T-helper 2 cell treated with Interferon-gamma antibody and Interleukin-4, amounts not matched to agents 5 μg/mL and 100 μg/mL, for 36 hours (primary cell): Measurements from ENCODE around the gene INHBC.
"Not testable (repeated sequence)": the region's sequence is repeated elsewhere in the genome, so short reads cannot be mapped to it uniquely, and the experiment has no call there.

ENCODE experiments used
- DNase-seq: peaks from one replicate; pipeline ENCODE4 v3.0.0; 2021; ENCODE audit warnings: low spot score
- H3K27ac Mint-ChIP-seq: one replicate; pipeline ENCODE4 v1.8.0; 2021; ENCODE audit warnings: mild to moderate bottlenecking, mixed read lengths
- H3K27me3 Mint-ChIP-seq: one replicate; pipeline ENCODE4 v1.8.0; 2021; ENCODE audit warnings: low read depth, mixed read lengths
- H3K36me3 Mint-ChIP-seq: one replicate; pipeline ENCODE4 v1.8.0; 2021; ENCODE audit warnings: low read depth, mixed read lengths
- H3K4me1 Mint-ChIP-seq: one replicate; pipeline ENCODE4 v1.8.0; 2021; ENCODE audit warnings: low read depth, mixed read lengths
- H3K4me3 Mint-ChIP-seq: one replicate; pipeline ENCODE4 v1.8.0; 2022; ENCODE audit warnings: mild to moderate bottlenecking, moderate library complexity, mixed read lengths
- H3K9me3 Mint-ChIP-seq: one replicate; pipeline ENCODE4 v1.8.0; 2021; ENCODE audit warnings: mixed read lengths

The INHBC gene

DNA sequence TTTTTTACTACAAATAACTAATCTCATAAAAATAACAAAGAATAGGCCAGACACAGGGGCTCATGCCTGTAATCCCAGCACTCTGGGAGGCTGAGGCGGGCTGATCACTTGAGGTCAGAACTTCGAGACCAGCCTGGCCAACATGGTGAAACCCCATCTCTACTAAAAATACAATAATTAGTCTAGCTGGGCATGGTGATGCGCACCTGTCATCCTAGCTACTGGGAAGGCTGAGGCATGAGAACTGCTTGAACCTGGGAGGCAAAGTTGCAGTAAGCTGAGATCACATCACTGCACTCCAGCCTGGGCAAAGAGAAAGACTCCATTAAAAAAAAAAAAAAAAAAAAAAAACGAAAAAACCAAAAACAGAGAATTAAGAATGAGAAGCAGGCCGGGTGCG, 20.4 kb upstream of the INHBC start:
- H3K27ac Mint-ChIP-seq, H3K36me3 Mint-ChIP-seq, H3K4me1 Mint-ChIP-seq: not testable (repeated sequence)

DNA sequence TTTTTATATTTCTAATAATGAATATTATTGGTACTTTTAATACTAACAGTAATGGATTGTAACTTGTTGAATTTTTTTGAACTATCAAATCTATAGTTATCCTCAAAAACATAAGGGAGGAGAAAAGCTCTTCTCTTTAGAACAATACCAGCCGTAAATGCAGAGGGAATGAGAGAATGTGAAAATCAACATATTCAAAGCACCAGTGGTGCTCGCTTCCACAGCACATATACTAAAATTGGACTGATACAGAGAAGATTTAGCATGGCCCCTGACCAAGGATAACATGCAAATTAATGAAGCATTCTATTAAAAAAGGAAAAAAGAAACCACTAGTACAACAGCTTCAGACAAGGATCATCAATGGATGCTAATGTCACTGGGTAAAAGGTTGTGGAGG, 19.5 kb upstream of the INHBC start:
- no peak overlapping the region for H3K4me3 Mint-ChIP-seq
- H3K4me1 Mint-ChIP-seq = peaks cover under 1% of the 10 kb centered on the region
- no peak overlapping the region for H3K27ac Mint-ChIP-seq
- H3K9me3 Mint-ChIP-seq = no peaks in the 10 kb centered on the region
- peaks cover under 1% of the 10 kb centered on the region for H3K36me3 Mint-ChIP-seq
- no peaks in the 10 kb centered on the region for H3K27me3 Mint-ChIP-seq
- no peak for DNase-seq

More for the DNA sequence above, 20.4 kb upstream of the INHBC start:
- H3K9me3 Mint-ChIP-seq, H3K27me3 Mint-ChIP-seq, DNase-seq, H3K4me3 Mint-ChIP-seq: not testable (repeated sequence)

DNA sequence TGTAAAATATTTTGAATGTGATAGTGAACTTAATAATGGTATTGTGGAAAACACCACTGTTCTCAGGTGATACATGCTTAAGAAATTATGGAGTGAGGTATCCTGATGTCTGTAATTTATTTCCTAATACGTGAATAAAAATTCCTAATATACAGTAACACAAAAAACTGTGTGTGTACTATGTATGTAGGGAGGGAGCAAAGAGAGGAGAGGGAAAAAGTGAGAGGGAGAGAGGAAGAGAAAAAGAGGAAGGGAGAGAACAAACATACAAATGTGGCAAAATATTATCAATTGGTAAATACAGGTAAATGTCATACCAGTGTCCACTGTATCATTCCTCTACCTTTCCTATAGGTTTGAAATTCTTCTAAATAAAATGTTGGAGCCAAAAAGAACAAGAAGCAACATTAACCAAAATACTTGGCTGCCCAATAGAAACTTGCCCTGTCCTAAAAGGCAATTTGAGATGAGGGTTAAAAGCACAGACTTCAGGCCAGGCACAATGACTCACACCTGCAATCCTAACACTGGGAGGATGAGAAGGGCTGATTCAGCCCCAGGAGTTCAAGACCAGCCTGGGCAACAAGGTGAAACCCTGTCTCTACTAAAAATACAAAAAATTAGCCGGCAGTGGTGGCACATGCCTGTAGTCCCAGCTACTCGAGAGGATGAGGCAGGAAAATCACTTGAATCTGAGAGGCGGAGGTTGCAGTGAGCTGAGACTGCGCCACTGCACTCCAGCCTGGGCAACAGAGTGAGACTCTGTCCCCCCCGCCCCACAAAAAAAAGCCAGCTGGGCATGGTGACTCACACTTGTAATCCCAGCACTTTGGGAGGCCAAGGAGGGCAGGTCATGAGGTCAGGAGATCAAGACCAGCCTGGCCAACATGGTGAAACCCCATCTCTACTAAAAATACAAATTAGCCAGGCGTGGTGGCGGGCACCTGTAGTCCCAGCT, 18.3 kb upstream of the INHBC start:
- Mint-ChIP-seq H3K36me3 (peaks cover 8% of the 10 kb centered on the region), H3K9me3 (no peaks in the 10 kb centered on the region), H3K27me3 (no peaks in the 10 kb centered on the region), H3K27ac (no peak overlapping the region), H3K4me3 (no peak overlapping the region), H3K4me1 (peaks cover 2% of the 10 kb centered on the region)
- DNase-seq = no peak

DNA sequence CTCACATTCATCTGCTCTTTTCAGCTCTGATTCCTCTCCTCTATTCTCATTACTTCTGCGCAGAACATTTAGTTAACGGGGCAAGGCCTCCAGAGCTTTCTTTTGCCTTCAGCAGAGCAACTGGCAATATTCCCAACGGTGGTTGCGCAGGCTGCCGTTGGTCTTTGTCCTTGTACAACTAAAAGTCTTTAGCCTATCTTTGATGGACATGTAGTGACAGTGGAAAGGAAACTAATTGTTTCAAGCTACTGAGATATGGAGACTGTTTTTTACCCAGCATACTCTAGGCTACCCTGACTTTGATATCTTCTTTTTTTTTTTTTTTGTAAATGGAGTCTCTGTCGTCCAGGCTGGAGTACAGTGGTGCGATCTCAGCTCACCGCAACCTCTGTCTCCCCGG, 16.3 kb upstream of the INHBC start:
- Mint-ChIP-seq H3K27me3 (no peaks in the 10 kb centered on the region), H3K4me3 (no peak overlapping the region), H3K9me3 (no peaks in the 10 kb centered on the region), H3K27ac (no peak overlapping the region), H3K4me1 (peaks cover 2% of the 10 kb centered on the region), H3K36me3 (peaks cover 15% of the 10 kb centered on the region)
- DNase-seq = no peak

DNA sequence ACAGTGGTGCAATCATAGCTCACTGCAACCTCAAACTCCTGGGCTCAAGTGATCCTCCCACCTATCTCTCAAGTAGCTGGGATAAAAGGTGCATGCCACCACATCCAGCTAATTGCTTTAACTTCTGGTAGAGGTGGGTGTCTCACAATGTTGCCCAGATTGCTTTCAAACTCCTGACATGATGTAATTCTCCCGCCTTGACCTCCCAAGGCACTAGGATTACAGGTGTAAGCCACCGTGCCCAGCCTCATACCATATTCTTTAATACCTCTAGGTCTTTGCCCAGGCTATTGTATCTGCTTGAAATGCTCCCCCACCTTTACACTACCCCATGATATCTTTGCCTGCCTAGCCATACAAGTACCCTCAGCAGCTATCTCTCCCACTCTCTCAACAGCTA, 15.1 kb upstream of the INHBC start:
- H3K4me3 Mint-ChIP-seq = no peak overlapping the region
- H3K36me3 Mint-ChIP-seq = peaks cover 19% of the 10 kb centered on the region
- no peak overlapping the region for H3K27ac Mint-ChIP-seq
- no peaks in the 10 kb centered on the region for H3K27me3 Mint-ChIP-seq
- H3K4me1 Mint-ChIP-seq = peaks cover 3% of the 10 kb centered on the region
- H3K9me3 Mint-ChIP-seq = no peaks in the 10 kb centered on the region
- DNase-seq = no peak

DNA sequence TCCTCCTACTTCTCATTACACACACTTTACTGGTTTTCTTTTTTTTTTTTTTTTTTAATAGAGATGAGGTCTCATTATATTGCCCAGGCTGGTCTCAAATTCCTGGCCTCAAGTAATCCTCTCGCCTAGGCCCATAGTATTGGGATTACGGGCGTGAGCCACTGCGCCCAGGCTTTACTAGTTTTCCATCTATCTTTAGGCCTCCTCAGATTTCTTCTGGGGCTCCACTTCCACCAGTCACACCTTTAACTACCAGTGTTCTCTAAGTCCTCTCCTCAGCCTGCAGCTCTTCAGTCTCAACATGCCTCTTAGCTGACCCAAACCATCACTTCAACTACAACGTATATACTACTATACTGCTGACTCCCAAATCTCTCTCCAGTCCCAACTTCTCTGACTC, 14.1 kb upstream of the INHBC start:
- Mint-ChIP-seq H3K4me1 (peaks cover 3% of the 10 kb centered on the region), H3K9me3 (no peaks in the 10 kb centered on the region), H3K27ac (no peak overlapping the region)

DNA sequence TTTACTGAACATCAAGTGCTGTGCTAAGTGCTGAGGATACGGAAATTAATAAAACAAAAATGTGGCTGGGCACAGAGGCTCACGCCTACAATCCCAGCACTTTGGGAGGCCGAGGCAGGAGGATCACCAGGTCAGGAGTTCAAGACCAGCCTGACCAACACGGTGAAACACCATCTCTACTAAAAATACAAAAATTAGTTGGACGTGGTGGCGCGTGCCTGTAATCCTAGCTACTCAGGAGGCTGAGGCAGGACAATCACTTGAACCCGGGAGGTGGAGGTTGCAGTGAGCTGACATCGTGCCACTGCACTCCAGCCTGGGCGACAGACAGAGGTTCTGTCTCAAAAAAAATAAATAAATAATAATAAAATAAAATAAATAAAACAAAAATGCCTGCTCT, 7.6 kb upstream of the INHBC start:
- Mint-ChIP-seq H3K4me1 (peaks cover 25% of the 10 kb centered on the region), H3K36me3 (peaks cover 21% of the 10 kb centered on the region)
- H3K27me3 Mint-ChIP-seq, H3K4me3 Mint-ChIP-seq, H3K9me3 Mint-ChIP-seq, H3K27ac Mint-ChIP-seq, DNase-seq: not testable (repeated sequence)

More for the DNA sequence above, 14.1 kb upstream of the INHBC start:
- no peak for DNase-seq
- Mint-ChIP-seq H3K4me3 (no peak overlapping the region), H3K27me3 (no peaks in the 10 kb centered on the region), H3K36me3 (peaks cover 19% of the 10 kb centered on the region)

DNA sequence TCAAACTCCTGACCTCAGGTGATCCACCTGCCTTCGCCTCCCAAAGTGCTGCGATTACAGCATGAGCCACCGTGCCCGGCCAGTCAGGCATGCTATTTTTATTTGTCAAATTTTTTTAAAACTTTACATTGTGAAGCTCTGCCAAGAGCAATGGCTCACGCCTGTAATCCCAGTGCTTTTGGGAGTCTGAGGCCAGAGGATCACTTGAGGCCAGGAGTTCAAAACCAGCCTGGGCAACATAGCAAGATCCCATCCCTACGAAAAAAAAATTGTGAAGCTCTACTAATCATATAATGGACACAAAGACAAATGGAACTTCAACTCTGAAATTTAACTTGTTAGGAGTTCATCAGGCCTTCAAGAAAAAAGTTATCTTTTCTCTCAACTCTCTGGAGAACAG, 5.6 kb upstream of the INHBC start:
- Mint-ChIP-seq H3K4me1 (peaks cover 27% of the 10 kb centered on the region), H3K4me3 (peak overlapping the region; percentile 99), H3K9me3 (no peaks in the 10 kb centered on the region), H3K36me3 (peaks cover 14% of the 10 kb centered on the region), H3K27me3 (no peaks in the 10 kb centered on the region), H3K27ac (peak overlapping the region; percentile 85)
- no peak for DNase-seq

DNA sequence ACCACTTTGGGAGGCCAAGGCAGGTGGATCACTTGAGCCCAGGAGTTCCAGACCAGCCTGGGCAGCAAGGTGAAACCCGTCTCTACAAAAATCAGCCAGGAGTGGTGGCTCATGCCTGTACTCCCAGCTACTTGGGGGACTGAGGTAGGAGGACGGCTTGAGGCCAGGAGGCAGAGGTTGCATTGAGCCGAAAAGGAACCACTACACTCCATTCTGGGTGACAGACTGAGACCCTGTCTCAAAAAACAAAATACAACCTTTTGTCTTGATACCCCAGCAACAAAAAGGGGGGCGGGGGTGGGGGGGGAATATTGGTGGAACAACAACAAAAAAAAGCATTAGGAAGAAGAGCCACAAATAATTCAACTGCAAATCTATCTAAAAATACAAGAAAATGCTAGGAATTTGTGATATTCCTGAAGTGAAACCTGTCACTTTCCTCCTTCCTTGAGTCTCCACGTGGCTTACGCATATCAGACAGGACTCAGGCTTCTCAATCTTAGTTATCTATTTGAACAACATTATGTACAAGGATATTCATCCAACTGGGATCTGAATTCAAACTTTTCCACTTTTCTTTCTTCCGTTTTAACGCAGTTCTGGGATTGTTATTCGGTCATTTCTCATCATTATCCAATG, 5.0 kb upstream of the INHBC start:
- Mint-ChIP-seq H3K27me3 (no peaks in the 10 kb centered on the region), H3K4me1 (peaks cover 29% of the 10 kb centered on the region), H3K27ac (peak overlapping the region; percentile 100), H3K9me3 (no peaks in the 10 kb centered on the region), H3K4me3 (peak overlapping the region; percentile 99), H3K36me3 (peaks cover 9% of the 10 kb centered on the region)
- no peak for DNase-seq

DNA sequence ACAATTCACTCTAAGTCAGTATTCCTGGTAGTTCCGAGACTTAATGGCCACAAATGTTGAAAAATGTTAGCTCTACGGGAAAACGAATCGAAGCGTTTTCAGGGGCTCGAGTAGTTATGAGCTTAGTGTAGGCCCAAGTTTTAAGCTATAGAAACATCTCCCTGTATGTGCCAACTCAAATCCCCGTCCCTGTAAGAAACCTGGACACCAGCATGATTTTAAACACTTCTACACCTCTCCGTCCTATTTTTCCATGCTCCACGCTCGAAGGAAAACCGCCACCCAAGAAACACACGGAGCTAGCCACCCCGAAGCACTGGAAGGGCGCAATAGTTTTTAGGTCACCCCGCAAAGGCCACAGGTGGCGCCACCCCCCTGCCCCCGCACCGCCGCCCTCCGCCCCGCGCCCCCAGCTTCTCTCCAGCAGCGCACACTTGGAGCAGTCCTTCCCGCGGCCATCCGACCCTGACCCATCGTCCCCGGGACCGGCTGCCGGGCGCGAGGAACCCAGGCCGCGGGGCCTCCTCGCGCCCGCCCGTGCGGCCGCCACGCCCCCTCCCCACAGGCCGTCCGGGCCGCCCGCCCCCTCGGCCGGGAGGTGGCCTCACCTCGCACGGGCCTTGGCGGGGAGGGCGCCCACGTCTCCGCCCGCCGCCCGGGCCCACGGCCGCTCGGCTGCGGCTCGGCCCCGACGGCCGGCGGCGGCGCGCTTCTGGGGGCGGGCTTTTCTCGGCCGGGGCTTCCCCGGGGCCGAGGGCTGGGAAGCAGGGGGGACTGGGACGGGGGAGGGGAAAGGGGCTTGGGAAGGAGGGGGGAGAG, 4.3 kb upstream of the INHBC start:
- H3K4me3 Mint-ChIP-seq = peak overlapping the region; percentile 99

DNA sequence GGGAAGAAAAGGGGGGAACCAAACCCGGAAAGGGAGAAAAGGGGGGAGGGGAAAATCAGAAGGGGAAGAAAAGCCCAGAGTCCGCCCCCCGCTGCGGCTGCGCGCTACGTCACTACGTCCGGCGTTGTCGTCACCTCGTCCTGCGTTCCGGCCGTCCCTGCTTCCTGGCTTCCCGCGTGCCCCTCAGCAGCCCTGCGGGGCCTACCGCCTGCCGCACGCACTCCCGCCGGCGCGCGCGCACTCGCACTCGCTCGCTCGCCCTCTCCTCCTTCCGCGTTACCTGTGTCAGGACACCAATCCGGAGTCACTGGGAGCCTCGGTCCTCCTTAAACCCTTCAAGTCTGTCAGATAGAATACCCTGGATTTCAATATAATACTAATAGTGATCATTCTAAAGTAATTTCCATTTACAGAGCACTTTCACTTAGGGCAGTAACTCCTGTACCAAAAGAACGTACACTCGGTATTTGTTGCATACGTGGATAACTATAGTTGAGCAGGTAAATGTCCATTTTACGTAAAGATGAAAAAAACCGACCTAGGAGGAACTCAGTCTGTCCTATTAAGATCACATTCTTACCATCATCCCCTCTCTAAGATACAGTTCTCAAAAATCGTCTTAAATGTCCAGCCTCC, 3.5 kb upstream of the INHBC start, which contains the start of gene R3HDM2:
Gene R3HDM2, minus strand, starts transcription at position 113 of the 636 bp plus-strand sequence. CDS start 120,615 bp downstream, outside the sequence.
- DNase-seq = peak; percentile 93
- Mint-ChIP-seq H3K9me3 (no peaks in the 10 kb centered on the region), H3K27me3 (no peaks in the 10 kb centered on the region), H3K27ac (peak within 1 kb of the TSS; percentile 100), H3K36me3 (peaks cover 7% of the 10 kb centered on the region), H3K4me1 (peaks cover 33% of the 10 kb centered on the region), H3K4me3 (peak within 1 kb of the TSS; percentile 99)

More for the DNA sequence above, 4.3 kb upstream of the INHBC start:
- Mint-ChIP-seq H3K36me3 (peaks cover 9% of the 10 kb centered on the region), H3K9me3 (no peaks in the 10 kb centered on the region), H3K27ac (peak overlapping the region; percentile 100), H3K4me1 (peaks cover 31% of the 10 kb centered on the region), H3K27me3 (no peaks in the 10 kb centered on the region)
- DNase-seq = no peak

DNA sequence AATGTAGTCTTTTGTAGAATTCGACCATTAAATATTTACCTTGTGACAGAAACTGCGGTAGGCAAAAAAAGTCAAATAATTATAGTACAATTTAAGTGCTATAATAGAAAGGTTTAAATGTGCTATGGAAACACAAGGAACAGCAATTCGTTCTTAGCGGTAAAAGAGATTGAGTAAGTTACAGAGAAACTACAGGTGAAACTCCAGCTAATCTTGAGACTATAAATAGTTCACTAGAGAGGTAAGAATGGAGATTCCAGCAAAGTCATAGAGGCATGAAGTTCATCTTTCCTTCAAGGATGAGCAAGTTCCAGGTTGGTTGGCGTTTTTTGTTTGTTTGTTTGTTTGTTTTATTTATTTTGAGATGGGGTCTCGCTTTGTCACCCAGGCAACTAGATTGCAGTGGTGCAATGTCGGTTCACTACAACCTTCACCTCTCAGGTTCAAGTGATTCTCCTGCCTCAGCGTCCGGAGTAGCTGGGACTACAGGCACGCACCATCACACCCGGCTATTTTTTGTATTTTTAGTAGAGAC, 2.9 kb upstream of the INHBC start:
- Mint-ChIP-seq H3K4me1 (peaks cover 28% of the 10 kb centered on the region), H3K27me3 (no peaks in the 10 kb centered on the region), H3K9me3 (no peaks in the 10 kb centered on the region), H3K36me3 (peaks cover 7% of the 10 kb centered on the region), H3K27ac (peak overlapping the region; percentile 99), H3K4me3 (peak overlapping the region; percentile 95)
- DNase-seq = no peak

DNA sequence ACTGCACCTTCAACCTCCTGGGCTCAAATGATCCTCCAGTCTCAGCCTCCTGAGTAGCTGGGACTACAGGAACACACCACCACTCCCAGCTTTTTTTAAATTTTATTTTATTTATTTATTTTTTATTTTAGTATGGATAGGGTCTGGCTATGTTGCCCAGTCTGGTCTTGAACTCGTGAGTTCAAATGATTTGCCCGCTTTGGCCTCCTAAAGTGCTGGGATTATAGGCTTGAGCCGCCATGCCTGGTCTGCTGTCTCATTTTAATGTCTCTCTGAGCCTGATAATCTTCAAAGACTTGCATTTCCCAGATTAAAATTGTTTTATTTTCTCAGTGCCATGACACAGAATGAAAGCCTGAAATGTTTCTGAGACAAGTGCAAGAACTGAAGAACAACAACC, 1.2 kb upstream of the INHBC start:
- no peak overlapping the region for H3K4me3 Mint-ChIP-seq
- no peaks in the 10 kb centered on the region for H3K9me3 Mint-ChIP-seq
- DNase-seq = no peak
- no peak overlapping the region for H3K27ac Mint-ChIP-seq
- H3K36me3 Mint-ChIP-seq = peaks cover 5% of the 10 kb centered on the region
- H3K4me1 Mint-ChIP-seq = peaks cover 27% of the 10 kb centered on the region
- peaks cover under 1% of the 10 kb centered on the region for H3K27me3 Mint-ChIP-seq
